Parathyroid adenoma (tissue), 2 donors: ENCODE measurements around the gene ST7.
"Not testable (repeated sequence)": the region's sequence is repeated elsewhere in the genome, so short reads cannot be mapped to it uniquely, and the experiment has no call there.

Source experiments
- H2AFZ ChIP-seq: fragments of 300-600 bp; sonication (generic); one replicate; pipeline ENCODE4 v1.7.0; 2017; ENCODE audit warnings: antibody characterized with exemption, mild to moderate bottlenecking
- H3K27ac ChIP-seq: fragments of 300-600 bp; sonication (generic); one replicate; pipeline ENCODE4 v1.7.0; 2017
- H3K27me3 ChIP-seq: fragments of 300-600 bp; sonication (generic); one replicate; pipeline ENCODE4 v1.7.0; 2017; ENCODE audit warnings: low read length; ENCODE audit not compliant: control insufficient read depth, insufficient read depth
- H3K36me3 ChIP-seq: fragments of 300-600 bp; sonication (generic); one replicate; pipeline ENCODE4 v1.7.0; 2017; ENCODE audit warnings: low read length; ENCODE audit not compliant: control insufficient read depth, insufficient read depth
- H3K4me1 ChIP-seq: fragments of 300-600 bp; sonication (generic); one replicate; pipeline ENCODE4 v1.7.0; 2017; ENCODE audit warnings: control low read depth
- H3K4me2 ChIP-seq: fragments of 300-600 bp; sonication (generic); one replicate; pipeline ENCODE4 v1.7.0; 2017; ENCODE audit warnings: low read length
- H3K4me3 ChIP-seq: fragments of 300-600 bp; sonication (generic); one replicate; pipeline ENCODE4 v1.7.0; 2017; ENCODE audit warnings: low read depth, low read length
- H3K79me2 ChIP-seq: fragments of 300-600 bp; sonication (generic); one replicate; pipeline ENCODE4 v1.7.0; 2017; ENCODE audit warnings: control low read depth
- H3K9ac ChIP-seq: fragments of 300-600 bp; sonication (generic); one replicate; pipeline ENCODE4 v1.7.0; 2017; ENCODE audit warnings: mild to moderate bottlenecking
- H3K9me3 ChIP-seq: fragments of 300-600 bp; sonication (generic); one replicate; pipeline ENCODE4 v1.7.0; 2017; ENCODE audit warnings: low read length; ENCODE audit not compliant: control insufficient read depth
- TF ChIP-seq, protein P1 (sequence below): fragments of 300-600 bp; sonication (generic); IDR thresholded peaks from one replicate; pipeline ENCODE4 v1.7.0; 2017; ENCODE audit warnings: antibody characterized with exemption, mild to moderate bottlenecking
- donor health status: primary hyperparathyroidism.

Gene ST7

DNA sequence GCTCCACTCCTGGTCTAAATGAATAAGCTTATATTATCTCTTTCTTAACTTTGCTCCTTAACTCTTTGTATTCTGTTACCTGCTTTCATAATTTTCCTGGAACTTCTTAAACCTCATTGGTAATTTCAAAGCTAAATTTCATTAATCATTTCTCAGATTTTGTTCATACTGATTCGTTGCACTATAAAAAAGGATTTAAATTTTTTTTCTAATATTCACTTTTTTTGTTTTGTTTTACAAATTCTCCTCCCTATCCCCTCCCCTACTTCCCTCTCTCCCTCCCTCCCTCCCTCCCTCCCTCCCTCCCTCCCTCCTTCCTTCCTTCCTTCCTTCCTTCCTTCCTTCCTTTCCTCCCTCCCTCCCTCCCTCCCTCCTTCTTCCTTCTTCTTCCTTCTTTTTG lies 14.7 kb downstream of the ST7 start:
- H3K9me3 ChIP-seq, result no peaks in the 10 kb centered on the region
- no peak overlapping the region for H3K9ac ChIP-seq
- no peak overlapping the region for H3K27ac ChIP-seq
- H3K4me2 ChIP-seq, result no peak overlapping the region
- H3K4me3 ChIP-seq, result no peak overlapping the region
- H3K79me2 ChIP-seq, result peaks cover 8% of the 10 kb centered on the region
- no peaks in the 10 kb centered on the region for H3K4me1 ChIP-seq
- H3K27me3 ChIP-seq, result no peaks in the 10 kb centered on the region
- no peaks in the 10 kb centered on the region for H3K36me3 ChIP-seq
- TF ChIP-seq, protein P1, sequence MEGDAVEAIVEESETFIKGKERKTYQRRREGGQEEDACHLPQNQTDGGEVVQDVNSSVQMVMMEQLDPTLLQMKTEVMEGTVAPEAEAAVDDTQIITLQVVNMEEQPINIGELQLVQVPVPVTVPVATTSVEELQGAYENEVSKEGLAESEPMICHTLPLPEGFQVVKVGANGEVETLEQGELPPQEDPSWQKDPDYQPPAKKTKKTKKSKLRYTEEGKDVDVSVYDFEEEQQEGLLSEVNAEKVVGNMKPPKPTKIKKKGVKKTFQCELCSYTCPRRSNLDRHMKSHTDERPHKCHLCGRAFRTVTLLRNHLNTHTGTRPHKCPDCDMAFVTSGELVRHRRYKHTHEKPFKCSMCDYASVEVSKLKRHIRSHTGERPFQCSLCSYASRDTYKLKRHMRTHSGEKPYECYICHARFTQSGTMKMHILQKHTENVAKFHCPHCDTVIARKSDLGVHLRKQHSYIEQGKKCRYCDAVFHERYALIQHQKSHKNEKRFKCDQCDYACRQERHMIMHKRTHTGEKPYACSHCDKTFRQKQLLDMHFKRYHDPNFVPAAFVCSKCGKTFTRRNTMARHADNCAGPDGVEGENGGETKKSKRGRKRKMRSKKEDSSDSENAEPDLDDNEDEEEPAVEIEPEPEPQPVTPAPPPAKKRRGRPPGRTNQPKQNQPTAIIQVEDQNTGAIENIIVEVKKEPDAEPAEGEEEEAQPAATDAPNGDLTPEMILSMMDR, result no peak
- H2AFZ ChIP-seq, result no peak overlapping the region

DNA sequence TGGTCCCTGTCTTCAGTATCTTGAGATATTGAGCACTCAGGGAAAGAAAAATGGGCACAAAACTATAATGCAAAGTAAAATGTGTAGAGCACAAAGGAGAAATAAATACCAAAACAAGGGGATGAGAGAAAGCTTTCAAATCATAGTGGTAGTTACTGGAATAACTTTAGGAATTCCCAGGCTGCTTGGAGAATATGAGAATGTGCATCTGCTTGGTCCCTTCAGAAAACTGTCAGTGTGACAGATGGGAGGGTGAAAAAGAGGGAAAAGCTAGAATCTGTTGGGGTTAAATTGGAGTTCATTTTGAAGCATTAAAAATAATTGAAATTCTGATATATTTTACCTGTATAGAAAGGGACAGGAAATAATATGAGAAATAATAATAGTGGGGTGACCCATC lies 15.3 kb downstream of the ST7 start:
- Histone ChIP-seq H3K27ac (no peak overlapping the region), H3K36me3 (no peaks in the 10 kb centered on the region), H3K9ac (no peak overlapping the region), H3K27me3 (no peaks in the 10 kb centered on the region), H3K79me2 (peaks cover 11% of the 10 kb centered on the region), H2AFZ (no peak overlapping the region), H3K4me1 (no peaks in the 10 kb centered on the region), H3K9me3 (no peaks in the 10 kb centered on the region), H3K4me2 (no peak overlapping the region), H3K4me3 (no peak overlapping the region)
- TF ChIP-seq, protein P1, result no peak

DNA sequence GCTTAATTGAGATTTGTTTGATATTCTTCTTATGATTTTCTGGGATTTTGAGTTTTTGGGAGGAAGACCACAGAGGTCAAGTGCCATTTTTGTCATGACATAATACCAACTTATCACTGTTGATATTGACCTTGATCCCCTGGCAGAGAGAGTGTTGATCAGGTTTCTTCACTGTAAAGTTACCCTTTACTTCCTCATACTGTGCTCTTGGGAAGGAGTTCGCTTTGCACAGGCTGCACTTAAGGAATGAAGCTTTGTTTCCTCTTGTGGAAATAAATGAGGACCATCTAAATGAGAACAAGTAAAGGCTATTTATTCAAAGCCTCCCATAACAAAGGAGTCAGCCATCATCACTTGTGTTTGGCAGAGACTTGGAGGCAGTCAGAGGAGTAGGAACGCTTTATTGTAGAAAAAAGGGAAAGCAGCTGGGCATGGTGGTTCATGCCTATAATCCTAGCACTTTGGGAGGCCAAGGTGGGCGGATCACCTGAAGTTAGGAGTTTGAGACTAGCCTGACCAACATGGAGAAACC lies 16.1 kb downstream of the ST7 start:
- H3K27me3 ChIP-seq, result no peaks in the 10 kb centered on the region
- H3K4me2 ChIP-seq, result no peak overlapping the region
- H3K4me1 ChIP-seq, result no peaks in the 10 kb centered on the region
- H2AFZ ChIP-seq, result no peak overlapping the region
- peaks cover 11% of the 10 kb centered on the region for H3K79me2 ChIP-seq
- no peaks in the 10 kb centered on the region for H3K9me3 ChIP-seq
- TF ChIP-seq, protein P1, result no peak
- no peak overlapping the region for H3K27ac ChIP-seq
- no peak overlapping the region for H3K4me3 ChIP-seq
- H3K36me3 ChIP-seq, result no peaks in the 10 kb centered on the region
- no peak overlapping the region for H3K9ac ChIP-seq

DNA sequence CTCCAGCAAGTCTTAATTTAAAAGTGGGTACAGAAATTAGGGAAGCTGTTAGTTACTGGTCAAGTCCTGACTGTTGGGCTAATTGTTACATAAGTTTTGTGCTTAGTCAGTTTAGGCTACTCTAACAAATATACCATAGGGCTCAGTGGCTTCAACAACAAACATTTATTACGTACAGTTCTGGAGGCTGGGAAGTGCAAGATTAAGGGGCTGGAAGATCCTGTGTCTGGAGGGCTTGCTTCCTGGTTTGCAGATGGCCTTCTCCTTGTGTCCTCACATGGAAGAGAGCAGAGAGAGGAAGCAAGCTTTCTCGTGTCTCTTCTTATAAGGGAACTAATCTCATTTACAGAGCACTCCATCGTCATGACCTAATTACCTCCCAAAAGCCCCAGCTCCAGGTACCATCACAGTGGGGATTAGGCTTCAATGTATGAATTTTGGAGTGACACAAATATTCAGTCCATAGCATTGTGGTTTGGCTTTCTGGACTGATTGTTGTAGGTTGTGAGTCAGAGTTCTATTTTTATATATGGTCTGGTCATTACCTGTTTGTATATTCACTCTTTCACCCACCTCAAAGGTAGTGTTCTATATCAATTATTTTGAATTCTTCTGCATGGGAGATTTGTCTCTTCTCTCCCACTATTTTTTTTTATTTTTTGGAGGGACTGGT lies 17.1 kb downstream of the ST7 start:
- TF ChIP-seq, protein P1, result no peak
- H3K4me3 ChIP-seq, result no peak overlapping the region
- no peak overlapping the region for H2AFZ ChIP-seq
- H3K9ac ChIP-seq, result no peak overlapping the region
- H3K27me3 ChIP-seq, result no peaks in the 10 kb centered on the region
- H3K4me2 ChIP-seq, result no peak overlapping the region
- no peaks in the 10 kb centered on the region for H3K36me3 ChIP-seq
- H3K79me2 ChIP-seq, result peaks cover 11% of the 10 kb centered on the region
- H3K27ac ChIP-seq, result no peak overlapping the region
- H3K4me1 ChIP-seq, result no peaks in the 10 kb centered on the region
- no peaks in the 10 kb centered on the region for H3K9me3 ChIP-seq

DNA sequence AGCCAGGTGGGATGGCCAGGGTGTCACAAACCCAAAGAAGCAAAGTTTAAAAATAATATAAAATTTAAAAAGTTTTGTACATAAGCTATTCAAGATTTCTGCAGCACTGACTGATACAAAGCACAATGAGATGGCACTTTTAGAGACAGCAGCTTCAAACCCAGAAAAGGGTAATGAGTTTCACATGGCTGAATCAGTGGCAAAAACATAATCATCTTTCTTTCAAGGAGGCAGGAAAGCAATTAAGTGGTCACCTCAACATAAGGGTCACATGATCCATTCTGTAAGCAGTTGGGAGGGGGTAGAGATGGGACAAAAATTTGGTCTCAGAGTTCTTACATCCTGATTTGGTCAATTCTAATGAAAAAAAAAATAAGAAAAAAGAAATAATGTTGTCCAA lies 17.9 kb downstream of the ST7 start:
- not testable (repeated sequence) for H3K9ac ChIP-seq, H3K4me2 ChIP-seq, H3K27me3 ChIP-seq, H3K4me1 ChIP-seq, H3K36me3 ChIP-seq, H3K27ac ChIP-seq, H3K4me3 ChIP-seq, H3K9me3 ChIP-seq, H2AFZ ChIP-seq
- peaks cover 11% of the 10 kb centered on the region for H3K79me2 ChIP-seq
